Omental fat pad (tissue), 4 donors: ENCODE data around the gene ARHGAP26. TPM values are rescaled to one million over a fixed set of nuclear protein-coding genes. Genes with fewer than 3 reads are reported as not detected.

Experiments used
- ATAC-seq: fragments of 150-250 bp; one replicate; pipeline ENCODE4 v1.9.1; 2016; ENCODE audit warnings: mild to moderate bottlenecking, moderate library complexity; ENCODE audit not compliant: low FRiP score
- DNase-seq: peaks from one replicate; pipeline ENCODE4 v3.0.0-alpha.2; 2019; ENCODE audit warnings: low spot score
- total RNA-seq, 4 donors: library from RNA; depleted of rRNA; stranded (reverse); fragments of >200 nt; gene quantifications; one replicate each; pipeline ENCODE4 v1.1.0, GENCODE V29; 2016
- TF ChIP-seq, protein P1 (sequence below), 3 donors: fragments of 450-650 bp; IDR thresholded peaks; one replicate each; pipeline ENCODE4 v1.5.1; 2016 to 2017; ENCODE audit warnings: antibody characterized with exemption in 3 of 3, mild to moderate bottlenecking in 3 of 3, moderate library complexity in 2 of 3

Gene ARHGAP26
- total RNA-seq, 4 donors from 2014 or later, result 40.4 to 134 (median 63.6) TPM

DNA sequence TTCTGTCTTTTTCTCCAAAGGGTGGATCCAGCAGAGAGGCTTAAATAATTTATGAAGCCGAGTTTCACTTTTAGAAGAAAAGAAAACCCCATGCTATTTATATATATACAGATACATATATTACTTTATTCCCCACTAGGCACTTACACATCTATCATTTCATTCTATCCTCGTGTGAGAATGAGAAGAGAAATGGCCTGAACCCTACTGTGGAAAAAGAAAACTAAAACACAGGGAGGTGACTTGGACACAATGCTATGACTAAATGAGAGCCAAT lies 438.1 kb downstream of the ARHGAP26 start:
- no peak for ATAC-seq
- TF ChIP-seq, protein P1, sequence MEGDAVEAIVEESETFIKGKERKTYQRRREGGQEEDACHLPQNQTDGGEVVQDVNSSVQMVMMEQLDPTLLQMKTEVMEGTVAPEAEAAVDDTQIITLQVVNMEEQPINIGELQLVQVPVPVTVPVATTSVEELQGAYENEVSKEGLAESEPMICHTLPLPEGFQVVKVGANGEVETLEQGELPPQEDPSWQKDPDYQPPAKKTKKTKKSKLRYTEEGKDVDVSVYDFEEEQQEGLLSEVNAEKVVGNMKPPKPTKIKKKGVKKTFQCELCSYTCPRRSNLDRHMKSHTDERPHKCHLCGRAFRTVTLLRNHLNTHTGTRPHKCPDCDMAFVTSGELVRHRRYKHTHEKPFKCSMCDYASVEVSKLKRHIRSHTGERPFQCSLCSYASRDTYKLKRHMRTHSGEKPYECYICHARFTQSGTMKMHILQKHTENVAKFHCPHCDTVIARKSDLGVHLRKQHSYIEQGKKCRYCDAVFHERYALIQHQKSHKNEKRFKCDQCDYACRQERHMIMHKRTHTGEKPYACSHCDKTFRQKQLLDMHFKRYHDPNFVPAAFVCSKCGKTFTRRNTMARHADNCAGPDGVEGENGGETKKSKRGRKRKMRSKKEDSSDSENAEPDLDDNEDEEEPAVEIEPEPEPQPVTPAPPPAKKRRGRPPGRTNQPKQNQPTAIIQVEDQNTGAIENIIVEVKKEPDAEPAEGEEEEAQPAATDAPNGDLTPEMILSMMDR (IDR thresholded peaks at IDR 0.05), result no peak
- DNase-seq, result no peak

DNA sequence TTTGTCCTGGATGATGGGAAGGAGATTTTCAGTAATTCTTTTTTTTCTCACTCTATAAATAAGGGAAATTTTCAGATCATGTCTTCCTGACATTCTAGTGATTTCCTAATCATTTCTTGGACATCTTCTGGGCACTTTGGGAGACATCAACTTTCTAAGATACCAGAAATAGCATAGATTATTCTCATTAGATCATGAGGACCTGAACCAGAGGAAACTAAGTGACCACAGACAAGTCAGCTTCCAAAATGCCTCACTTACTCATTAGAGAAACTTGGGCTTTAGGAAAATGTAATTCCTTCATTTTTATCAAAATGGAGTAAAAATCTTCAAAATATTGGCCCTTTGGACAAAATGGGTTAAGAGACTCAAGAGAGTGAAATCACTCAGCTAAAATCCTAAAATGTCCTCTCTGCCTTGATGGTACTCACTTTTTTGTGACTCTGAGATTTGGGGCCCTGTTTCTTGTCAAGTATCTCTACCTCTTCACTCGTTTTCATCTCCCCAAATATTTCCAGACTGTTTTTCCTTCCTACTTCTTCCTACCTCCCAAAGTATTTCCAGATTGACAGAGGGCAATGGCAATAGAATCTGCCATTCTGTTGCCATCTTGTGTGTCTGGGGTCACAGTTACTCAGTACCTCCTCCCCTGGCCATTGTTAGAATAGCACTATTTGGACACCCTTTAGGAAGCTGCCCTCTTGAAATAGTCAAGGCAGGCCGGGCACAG lies 438.8 kb downstream of the ARHGAP26 start:
- ATAC-seq (no peak), DNase-seq (no peak)
- TF ChIP-seq, protein P1 (IDR thresholded peaks at IDR 0.05), result no peak

DNA sequence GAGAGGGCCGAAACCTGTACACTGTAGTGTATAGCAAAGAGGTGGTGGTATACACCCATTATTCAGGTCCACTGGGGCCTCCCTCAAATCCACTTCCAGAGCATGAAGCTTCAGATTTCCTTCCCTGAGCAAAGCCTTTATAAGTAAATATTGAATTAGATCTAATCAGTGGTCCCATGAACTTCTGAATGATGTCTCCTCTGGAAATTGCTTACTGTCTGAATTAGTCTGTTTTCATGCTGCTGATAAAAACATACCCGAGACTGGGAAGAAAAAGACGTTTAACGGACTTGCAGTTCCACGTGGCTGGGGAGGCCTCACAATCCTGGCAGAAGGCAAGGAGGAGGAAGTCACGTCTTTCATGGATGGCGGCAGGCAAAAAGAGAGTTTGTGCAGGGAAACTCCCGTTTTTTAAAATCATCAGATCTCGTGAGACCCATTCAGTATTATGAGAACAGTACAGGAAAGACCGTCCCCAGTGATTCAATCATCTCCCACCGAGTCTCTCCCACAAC lies 439.8 kb downstream of the ARHGAP26 start:
- TF ChIP-seq, protein P1 (IDR thresholded peaks at IDR 0.05), result no peak
- no peak for ATAC-seq
- DNase-seq, result no peak

DNA sequence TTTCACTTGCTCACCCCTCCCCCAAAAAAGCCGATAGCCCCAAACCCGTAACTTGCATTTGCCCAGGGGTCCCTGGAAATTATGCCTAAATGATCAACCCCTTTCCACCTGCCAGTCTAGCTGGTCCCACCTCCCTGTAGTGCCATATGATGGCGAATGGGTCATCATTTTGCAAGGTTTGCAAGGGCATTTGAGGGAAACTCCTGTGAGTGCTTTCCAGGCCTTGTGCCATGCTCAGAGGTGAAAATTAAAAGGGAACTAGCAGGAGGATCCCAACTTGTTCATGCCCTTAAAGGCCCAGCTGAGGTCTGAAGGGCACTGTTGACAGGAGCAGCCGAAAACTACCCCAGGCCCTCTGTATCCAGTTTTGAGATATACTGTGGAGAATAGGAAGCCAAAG lies 440.4 kb downstream of the ARHGAP26 start:
- no peak for DNase-seq
- ATAC-seq, result no peak
- TF ChIP-seq, protein P1 (IDR thresholded peaks at IDR 0.05), result no peak

DNA sequence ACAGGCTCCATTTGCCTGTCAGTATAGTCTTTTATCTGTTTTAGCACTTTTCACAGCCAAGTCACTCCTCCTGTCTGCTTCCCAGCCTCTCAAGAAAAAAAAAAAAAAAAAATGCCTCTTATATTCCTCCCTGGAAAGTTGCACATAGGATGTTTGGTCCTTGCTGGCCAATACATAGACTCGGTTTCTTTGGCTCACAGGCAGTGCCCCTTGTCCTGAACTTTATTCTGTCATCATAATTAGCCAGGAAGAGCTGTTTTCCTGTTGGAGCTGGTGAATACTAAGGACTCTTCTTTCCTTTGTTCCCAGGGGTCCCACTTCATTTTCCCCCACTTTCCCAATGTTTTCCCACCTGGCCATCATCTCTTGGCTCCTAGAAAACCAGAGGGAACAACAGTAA lies 442.1 kb downstream of the ARHGAP26 start:
- TF ChIP-seq, protein P1 (IDR thresholded peaks at IDR 0.05), result no peak

GRCh38 chr5:143213231-143213850 lies 443.2 kb downstream of the ARHGAP26 start:
- ATAC-seq, result no peak
- TF ChIP-seq, protein P1 (IDR thresholded peaks at IDR 0.05), result no peak
- no peak for DNase-seq

More for the DNA sequence above, 442.1 kb downstream of the ARHGAP26 start:
- no peak for DNase-seq
- no peak for ATAC-seq
